GM18511 (cell line): ENCODE data around the gene TSPAN17.

Source experiments
- ATAC-seq: cut with Tn5 transposase; IDR thresholded peaks from one replicate; pipeline ENCODE4 v1.9.1; 2021; ENCODE audit warnings: mild to moderate bottlenecking, moderate library complexity; ENCODE audit not compliant: unreplicated experiment

TSPAN17 gene

DNA sequence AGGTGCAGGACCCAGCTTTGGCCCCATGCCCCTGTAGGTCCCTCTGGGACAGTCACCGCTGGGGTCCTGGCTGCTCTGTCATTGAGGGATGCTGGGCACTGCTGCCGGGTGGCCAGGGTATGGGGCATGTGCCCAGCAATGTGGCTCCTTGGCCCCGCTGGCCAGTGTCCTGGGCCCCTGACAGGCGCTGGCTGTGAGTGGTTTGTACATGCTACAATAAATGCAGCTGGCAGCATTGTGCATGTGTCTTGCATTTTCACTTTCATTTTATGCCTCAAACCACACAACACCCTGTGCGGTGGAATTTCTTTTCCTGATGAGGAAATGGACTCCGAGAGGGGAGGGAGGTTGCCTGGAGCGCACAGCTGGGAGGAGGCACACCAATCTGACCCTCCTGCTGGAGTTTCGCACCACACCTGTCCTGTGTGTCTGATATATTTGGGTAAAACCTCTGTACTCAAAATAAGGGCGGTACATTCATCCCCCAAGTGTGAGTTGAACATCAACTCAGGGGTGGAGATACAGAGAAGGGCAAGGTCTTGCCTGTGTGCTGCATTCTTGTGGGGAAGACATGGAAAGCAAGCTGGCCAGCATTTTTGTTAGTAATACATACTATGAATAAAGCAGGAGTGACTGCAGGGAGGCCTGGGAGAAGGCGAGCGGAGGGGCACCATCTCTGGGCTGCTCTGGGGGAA lies 11.7 kb downstream of the TSPAN17 start:
- no peak for ATAC-seq

DNA sequence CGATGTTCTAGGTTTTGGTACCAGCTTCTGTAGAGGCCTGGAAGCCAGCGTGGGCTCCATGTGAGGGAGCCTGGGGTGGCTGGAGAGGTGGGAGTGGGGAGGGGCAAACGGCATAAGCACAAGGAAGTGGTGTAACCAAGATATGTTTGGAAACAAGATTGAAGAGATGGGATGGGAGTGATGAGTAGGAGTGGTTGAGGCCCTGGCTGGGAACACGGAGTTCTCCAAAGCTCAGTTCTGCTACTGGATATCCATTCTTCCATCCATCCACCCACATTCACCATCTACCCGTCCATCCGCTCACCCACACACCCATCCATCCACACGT lies 12.2 kb downstream of the TSPAN17 start:
- no peak for ATAC-seq

DNA sequence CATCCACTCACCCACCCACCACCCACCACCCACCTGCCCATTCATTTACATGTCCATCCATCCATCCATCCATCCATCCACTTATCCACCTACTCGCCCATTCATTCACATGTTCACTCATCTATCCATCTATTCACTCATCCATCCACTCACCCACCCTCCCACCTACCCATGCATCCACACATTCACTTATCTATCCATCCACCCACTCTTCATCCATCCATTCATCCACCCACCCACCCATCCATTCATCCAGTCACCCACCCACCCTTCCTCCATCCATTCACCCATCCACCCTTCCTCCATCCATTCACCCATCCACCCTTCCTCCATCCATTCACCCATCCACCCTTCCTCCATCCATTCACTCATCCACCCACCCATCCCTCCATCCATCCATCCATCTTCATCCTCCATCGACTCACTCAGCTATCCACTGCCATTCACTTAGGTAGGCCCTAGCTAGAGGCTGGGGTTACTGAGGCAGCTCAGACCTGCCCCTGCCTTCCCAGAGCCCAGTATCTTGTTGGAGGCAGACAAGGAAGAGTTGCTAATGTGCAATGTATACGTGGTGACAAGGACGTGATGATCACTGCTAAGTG lies 12.7 kb downstream of the TSPAN17 start:
- no peak for ATAC-seq

DNA sequence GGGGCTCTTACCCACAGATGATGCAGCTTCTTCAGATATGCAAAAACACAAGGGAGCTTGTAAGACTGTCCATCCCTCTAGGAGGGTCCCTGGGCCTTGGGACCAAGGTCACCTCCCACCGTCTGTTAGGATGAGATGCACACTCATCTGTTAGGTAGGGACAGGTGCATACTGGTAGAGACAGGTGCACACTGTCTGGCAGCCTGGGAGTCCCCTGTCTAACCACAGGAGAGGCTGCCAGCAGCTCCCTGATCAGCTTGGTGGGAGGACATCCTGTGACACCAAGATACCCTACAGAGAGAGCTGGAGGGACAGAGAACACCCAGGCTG lies 13.2 kb downstream of the TSPAN17 start:
- peak; percentile 37 for ATAC-seq

DNA sequence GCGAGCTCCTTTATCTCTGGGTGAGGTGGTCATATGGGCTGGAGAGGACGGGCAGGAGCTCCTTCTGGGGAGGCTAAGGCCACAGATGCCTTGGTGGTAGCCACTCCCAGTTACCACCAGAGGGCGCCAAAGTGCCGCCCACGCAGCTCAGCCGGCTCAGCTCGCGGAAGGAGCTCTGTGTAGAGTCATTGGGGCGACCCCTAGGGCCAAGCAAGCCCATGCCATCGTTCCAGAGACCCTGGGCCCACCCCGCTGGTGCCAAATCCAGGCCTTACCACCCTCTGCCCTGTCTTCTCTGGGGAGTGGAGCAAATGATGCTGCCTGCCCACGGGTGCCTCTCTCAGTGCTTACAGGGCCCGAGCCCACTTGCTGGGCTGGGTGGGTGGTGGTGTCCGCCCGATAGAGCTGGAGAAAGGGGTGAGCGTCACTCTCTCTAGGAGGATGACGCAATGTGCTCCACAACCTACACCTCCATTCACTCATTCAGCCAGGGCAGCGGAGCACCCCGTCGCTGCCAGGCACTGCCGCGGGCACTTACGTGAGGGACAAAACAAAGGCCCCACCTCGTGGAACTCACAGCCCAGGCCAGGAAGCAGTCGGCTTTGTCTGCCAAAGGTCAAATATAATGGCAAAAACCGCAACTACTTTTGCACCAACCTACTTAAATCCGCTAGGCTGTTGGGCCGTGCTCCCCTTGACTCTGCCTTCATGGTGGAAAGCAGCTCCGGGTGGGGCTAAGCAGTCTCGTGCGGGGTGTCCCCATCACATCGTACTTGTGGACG lies 13.8 kb downstream of the TSPAN17 start:
- peak; percentile 71 for ATAC-seq

DNA sequence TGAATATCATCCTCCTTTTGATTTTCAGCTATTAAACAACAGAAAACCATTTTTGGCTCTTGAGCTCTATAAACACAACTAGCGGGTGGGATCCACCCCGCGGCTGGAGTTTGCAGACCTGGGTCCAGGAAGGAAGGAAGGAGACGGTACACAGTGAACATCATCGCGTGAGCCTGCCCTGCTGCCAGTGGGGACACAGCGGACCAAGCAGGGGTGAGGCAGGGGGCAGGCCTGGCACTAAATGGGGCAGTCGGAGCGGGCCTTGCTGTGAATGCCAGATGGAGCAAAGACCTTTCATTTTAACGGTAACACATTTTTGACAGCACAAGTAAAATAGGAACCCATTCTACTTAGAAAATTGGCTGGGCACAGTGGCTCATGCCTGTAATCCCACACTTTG lies 14.4 kb downstream of the TSPAN17 start:
- no peak for ATAC-seq

DNA sequence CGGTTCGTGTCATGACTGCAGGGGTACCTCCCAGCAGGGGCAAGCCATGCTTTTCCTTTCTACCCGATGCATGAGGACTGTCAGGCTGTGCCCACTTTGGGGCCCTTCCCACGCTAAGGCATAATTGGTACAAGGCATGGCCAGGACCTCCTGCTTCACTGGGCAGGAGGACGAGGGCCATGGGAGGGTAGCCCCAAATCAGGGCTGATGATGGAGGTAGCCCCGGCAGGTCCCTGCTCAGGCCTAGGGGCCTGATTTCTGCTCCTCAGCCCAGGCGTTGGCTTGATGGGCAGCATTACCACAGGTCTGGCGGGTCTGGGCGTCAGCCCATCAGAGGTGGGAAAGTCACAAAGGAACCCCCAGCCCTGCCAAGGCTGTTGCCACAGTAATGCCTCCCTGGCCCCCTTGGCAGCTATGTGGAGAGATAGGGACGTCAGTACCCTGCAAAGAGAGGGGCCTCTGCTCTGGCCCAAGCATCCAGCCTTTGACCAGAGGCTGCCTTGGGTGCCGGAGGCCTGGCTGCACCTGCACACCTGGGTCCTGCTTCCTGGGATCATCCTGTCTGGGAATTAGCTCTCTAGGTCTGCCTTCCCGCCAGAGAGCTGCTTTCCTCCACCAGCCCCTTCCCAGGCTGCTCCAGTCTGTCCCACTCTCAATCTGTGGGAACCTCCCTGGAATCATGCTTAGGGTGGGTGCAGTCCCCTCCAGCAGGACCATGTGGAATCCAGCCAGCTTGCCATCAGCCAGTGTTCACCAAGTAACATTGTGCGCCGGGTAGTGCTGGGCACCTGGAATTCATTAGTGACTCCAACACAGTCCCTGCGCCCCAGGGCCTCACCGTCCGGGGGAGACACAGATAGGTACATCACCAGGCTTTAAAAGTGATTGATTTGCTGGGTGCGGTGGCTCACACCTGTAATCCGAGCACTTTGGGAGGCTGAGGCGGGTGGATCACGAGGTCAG lies 15.4 kb downstream of the TSPAN17 start:
- ATAC-seq = no peak

DNA sequence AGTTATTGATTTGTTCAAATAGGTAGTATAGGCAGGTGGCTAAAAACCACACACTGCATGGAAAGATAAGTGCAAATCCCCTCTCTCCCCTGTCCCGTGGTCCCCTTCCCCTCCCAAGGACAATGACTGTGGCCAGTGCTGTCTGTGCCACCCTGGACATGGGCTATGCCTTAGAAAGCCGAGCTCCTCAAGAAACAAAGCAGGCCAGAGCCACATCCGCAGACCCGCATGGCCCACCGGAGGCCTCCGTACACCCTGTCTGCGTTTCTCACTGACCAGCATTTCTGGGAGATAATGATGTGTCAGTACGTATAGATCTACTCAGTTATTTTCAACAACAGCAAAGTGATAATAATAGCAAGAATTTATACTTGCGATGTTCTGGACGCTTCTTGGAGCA lies 16.3 kb downstream of the TSPAN17 start:
- no peak for ATAC-seq

DNA sequence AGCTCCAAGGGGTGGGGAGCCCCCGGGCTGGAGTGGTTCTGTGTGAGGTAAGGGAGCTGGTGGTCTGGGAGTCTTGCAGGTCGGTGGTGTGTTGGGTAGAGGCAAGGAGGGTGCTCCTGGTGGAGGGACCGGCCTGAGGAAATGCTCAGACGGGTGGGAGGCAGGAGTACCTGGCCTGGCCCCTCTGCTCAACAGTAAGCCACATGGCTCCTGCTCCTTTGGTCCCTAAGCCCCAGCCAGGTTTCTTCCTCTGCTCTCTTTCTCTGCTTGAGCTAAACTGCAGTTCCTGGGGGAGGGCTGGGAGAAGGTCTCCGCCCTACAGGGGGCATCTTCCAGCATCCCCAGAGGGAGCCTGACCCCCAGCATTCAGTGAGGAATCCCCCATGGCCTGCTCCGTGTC lies 17.2 kb downstream of the TSPAN17 start:
- ATAC-seq = no peak

DNA sequence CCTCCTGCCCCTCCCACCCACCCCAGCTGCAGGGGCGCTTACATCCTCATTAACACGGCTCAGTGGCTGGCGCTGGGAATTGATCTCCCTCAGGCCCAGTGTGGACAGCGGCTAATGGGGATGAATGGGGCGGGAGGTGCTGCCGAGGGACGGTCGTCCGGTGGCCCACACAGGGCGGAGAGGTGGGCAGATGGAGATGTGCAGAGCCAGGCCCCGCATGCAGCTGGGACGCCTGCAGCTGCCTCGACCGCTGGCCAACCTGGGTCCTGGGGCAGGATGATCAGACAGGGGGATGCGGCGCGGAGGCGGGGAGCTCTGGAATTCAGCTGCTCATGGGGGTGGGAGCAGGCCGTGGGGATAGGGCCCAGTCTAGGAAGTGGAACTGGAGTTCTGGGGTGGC lies 17.6 kb downstream of the TSPAN17 start:
- no peak for ATAC-seq

DNA sequence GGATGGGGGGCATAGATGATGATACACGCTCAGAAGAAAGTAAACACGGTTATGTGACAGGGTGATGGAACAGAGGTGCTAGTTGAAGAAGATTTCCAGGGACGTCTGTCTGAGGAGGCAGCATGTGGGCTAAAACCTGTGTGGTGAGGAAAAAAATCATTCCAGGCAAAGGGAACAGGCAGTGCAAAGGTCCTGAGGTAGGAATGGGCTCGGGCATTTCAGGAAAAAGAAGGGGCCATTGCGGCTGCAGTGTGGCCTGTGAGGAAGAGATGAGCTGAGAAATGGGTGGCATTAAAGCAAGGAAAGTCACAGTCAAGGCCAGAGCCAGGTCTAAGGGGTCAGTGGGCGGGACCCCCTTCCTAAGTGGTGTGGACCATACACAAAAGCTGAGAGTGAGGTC lies 18.2 kb downstream of the TSPAN17 start:
- no peak for ATAC-seq

DNA sequence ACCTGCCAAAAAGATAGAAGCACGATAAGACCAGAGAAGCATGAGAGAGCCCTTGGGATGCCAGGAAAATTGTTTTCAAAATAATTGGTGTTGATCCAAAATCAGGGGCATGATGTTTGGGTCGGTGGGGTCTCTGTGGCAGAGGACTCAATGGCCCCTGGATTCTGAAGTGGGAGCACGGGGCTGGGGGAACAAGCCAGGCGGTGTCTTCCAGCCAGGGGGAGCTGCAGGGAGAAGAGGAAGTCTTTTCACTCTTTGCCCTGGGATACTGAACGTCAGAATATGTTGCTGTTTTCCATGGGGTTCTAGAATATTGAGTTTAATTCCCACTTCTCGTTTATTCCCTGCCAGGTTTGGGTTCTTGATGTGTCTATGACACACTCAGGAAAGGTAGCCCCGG lies 20.4 kb downstream of the TSPAN17 start:
- ATAC-seq = no peak

DNA sequence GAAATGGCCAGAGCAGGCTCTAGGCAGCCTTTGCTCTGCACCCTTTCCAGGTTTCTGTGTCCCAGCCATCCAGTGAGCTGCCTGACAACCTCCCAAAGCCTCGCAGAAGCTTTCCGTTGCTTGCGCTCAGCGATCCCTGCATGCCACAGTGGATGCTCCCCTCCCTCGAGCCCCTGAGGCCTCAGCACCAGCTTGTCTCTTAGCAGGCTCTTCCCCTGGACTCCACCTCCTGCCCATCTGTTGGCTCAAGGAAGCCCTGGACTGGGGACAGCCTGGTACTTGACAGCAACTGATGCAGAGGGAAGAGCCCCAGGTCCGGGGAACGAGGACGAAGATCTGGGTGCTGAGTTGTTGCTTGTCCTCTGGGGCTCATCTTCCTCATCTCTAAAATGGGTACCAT lies 23.2 kb downstream of the TSPAN17 start:
- ATAC-seq = no peak

DNA sequence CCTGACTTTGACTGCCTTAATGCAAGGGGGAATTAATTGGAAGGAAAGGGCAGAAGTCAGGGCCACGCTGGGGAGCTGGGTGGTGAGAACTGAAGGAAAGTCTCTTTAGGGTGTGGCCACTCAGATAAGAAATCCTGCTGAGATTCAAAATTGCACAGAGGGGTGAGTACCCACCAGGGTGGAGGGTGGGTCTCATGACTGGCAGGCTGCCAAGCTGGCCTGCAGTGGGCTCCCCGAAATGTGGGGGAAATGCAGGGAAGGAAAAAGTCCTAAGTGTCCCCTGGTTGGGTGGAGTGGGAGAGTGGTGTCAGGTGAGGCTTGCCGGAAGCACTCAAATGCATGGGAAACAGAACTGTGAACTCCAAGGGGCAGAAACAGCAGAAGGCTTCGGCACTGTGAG lies 24.1 kb downstream of the TSPAN17 start:
- ATAC-seq = no peak

DNA sequence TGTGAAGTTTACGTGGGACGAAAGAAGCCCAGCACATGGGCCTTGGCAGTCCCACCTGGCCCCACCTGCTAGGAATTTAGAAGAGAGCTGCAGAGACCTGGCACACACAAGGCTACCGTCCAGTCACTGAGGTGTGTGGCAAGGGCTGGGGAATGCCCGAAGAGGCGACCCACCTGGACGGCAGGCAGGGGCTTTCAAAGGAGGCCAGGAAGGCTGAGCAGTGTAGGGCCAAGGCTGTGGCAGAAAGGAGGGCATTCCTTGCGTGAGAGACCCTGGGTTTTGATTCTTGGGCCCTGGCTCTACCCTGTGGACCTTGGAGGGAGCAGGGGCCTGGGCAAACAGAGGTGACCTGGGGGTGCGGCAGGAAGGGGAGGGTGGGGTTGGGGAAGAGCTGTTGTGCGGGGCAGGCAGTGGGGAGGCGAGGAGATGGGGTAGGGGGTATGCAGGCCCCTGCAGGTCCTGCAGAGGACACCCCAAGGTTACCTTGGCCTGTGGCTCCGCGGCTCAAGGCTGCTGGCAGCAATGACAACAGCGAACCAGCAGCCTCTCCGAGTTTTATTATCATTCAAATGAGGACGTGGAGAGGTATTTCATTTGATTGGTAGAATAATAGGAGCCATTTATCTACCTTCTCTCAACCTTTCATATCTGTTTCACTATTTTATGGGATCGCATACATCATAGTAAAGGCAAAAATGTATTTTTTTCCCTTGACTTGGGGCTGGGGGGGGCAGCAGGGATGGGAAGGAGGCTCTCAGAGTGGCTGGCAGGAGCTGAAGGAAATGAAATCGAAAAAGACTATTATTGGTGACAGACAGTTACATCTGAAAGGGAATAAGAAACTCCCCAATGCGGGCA lies 24.8 kb downstream of the TSPAN17 start:
- no peak for ATAC-seq

DNA sequence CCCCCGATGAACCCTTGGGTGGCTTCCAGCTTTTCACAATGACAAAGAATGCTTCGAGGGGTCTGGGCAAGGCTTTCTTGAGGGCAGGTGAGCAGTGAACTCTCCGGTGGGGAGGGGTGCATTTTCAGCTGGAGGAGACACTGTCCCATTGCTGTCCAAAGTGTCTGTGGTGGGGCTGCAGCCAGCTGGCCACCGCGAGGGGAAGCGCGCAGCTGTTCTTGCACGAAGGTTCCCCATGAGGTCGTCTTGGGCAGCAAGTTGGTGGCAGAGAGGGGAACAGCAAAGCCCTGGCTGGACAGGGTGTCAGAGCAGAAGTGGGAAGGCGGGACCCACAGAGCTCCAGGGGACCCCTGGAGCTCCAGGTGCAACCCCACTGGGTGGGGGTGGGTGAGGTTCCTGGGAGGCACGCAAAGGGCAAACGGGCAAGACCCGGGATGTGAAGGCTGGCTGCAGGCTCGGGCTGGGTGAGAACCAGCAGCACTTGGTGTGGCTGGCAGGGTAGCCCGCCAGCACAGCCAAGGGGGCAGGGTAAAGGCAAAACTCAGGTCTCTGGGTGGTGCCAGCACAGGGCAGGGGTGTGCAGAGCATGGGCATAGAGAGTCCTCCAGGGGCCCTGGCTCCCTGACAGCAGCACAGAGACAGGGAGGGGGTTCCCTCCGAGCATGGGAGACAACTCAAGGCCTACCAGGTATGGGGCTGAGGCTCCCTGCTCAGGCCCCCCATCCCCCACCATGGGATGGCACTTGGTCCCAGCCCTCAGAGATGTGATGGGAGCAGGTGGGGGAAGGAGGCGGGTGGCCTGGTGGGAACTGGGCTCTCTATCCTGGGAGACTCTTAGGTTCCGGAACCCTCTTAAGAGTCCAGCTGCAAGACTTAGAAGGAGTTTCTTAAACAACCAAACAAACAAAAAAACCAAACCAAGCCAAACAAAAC lies 26.6 kb downstream of the TSPAN17 start:
- ATAC-seq = no peak

DNA sequence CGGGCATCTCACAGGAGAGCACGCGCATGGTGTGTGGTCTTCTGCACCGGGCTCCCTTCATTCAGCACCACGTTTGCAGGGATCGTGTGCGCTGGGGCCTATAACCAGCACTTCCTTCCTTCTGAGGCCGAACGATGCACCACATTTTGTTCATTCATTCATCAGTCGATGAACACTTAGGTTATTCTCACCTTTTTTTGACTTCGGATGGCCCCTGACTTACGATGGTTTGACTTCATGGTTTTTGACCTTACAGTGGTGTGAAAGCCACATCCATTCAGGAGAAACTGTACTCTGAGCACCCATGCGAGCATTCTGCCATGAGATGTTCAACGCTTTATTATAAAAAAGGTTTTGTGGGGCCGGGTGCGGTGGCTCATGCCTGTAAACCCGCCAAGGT lies 27.5 kb downstream of the TSPAN17 start:
- ATAC-seq = no peak

DNA sequence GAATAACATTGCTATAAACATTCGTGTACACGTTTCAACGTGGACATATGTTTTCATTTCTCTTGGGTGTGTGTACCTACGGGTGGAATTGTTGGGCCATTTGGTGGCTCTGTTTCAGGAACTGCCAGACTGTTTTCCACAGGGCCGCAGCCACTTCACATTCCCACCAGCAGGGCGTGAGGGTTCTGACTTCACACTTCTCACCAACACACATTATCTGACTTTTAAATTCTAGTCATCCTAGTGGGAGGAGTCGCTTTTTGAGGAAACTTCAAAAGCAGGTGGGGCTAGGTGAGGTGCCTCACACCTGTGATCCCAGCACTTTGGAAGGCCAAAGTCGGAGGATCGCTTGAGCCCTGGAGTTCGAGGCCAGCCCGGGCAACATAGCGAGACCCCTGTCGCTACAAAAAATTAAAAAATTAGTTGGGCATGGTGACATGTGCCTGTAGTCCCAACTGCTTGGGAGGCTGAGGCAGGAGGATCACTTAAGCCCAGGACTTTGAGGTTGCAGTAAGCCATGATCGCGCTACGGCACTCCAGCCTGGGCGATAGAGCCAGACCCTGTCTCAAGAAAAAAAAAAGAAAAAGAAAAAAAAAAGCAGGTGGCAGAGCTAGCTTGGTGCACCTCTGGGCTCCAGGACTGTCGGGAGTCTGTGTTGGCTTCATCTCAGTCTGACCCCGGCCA lies 28.5 kb downstream of the TSPAN17 start:
- ATAC-seq = no peak

DNA sequence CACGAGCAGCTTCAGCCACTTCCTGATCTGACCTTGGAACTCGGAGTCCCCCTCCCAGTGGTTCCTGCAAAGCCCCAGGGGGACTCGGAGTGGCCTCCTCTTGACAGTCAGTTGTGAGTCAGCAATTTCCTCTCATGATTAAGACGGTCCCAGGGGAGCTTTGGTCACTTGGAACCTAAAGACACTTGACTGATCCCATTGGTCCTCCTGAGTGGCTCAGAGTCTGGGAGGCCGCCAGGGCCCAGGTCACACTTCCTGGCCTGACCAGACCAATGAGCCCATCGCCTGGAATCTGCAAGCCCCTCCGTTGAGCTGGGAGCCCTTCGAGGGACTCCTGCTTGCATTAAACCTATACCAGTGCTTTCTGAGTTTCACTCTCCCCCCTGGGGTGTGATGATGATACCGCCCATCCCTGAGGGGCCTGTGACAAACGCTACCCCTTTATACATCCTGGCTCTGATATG lies 29.1 kb downstream of the TSPAN17 start:
- peak; percentile 87 for ATAC-seq
